HepG2 (cell line): ENCODE results near the gene NIP7. TPM values are rescaled to one million over a fixed set of nuclear protein-coding genes. Genes with fewer than 3 reads are reported as not detected.
A peak's percentile ranks its signal among the peaks of the same experiment; 100 is the strongest.

Source experiments
- ARID3A ChIP-seq: IDR thresholded peaks from 2 replicates; pipeline ENCODE4 v1.6.1; 2012; ENCODE audit warnings: low read depth, low read length, improper control_type of control experiment
- ASH2L ChIP-seq: fragments of 300-600, 200-600 bp; sonication (generic); IDR thresholded peaks from 2 replicates; pipeline ENCODE4 v1.7.0; 2017; ENCODE audit warnings: low read depth, mild to moderate bottlenecking, moderate library complexity, mixed read lengths, low read length; ENCODE audit not compliant: insufficient read length
- FOSL2 ChIP-seq: sonication (generic); formaldehyde crosslinking; IDR thresholded peaks from 2 replicates; pipeline ENCODE4 v1.4.0; 2020; ENCODE audit warnings: missing genetic modification reagents
- FOXO4 ChIP-seq: sonication (generic); formaldehyde crosslinking; conservative IDR thresholded peaks from 2 replicates; pipeline ENCODE4 v1.8.1; 2023; ENCODE audit warnings: missing genetic modification reagents
- HNF4A ChIP-seq: sonication (generic); formaldehyde crosslinking; IDR thresholded peaks from 2 replicates; pipeline ENCODE4 v1.4.0; 2020; ENCODE audit warnings: missing genetic modification reagents
- KMT2A ChIP-seq: sonication (generic); formaldehyde crosslinking; IDR thresholded peaks from 2 replicates; pipeline ENCODE4 v1.4.0; 2020; ENCODE audit warnings: missing genetic modification reagents
- POLR2AphosphoS2 ChIP-seq: IDR thresholded peaks from 2 replicates; pipeline ENCODE4 v1.6.1; 2011; ENCODE audit warnings: low read depth, low read length, improper control_type of control experiment
- RCOR2 ChIP-seq: IDR thresholded peaks from 2 replicates; pipeline ENCODE4 v1.6.1; 2016; ENCODE audit warnings: missing biosample characterization, missing genetic modification reagents
- RELA ChIP-seq: sonication (generic); formaldehyde crosslinking; IDR thresholded peaks from 2 replicates; pipeline ENCODE4 v1.4.0; 2020; ENCODE audit warnings: missing genetic modification reagents
- SALL1 ChIP-seq: sonication (generic); formaldehyde crosslinking; IDR thresholded peaks from 2 replicates; pipeline ENCODE4 v1.8.0; 2022; ENCODE audit warnings: mild to moderate bottlenecking, missing genetic modification reagents
- SAP130 ChIP-seq: IDR thresholded peaks from 2 replicates; pipeline ENCODE4 v1.6.1; 2016; ENCODE audit warnings: low read depth
- TP53 ChIP-seq: sonication (generic); formaldehyde crosslinking; conservative IDR thresholded peaks from 2 replicates; pipeline ENCODE4 v1.4.0; 2020; ENCODE audit warnings: missing genetic modification reagents
- ZNF33B ChIP-seq: sonication (generic); formaldehyde crosslinking; IDR thresholded peaks from 2 replicates; pipeline ENCODE4 v1.5.1; 2020; ENCODE audit warnings: mild to moderate bottlenecking, missing genetic modification reagents
- ZNF616 ChIP-seq: sonication (generic); formaldehyde crosslinking; IDR thresholded peaks from 2 replicates; pipeline ENCODE4 v1.5.0; 2020; ENCODE audit warnings: low read depth, mild to moderate bottlenecking, missing genetic modification reagents
- polyA plus RNA-seq, 8 experiments: library from polyadenylated mRNA; depleted of rRNA in 3 of 8; stranded (reverse) in 7 of 8; unstranded in 1 of 8; fragments of >200 nt; fragmentation: Illumina TruSeq in 4 of 8; extraction: Trizol in 4 of 8; gene quantifications; 2 replicates each; pipeline versions ENCODE4 v1.2.1 to v1.2.3, GENCODE V29; 2011 to 2016; ENCODE audit warnings: low read depth in 4 of 8, missing spikeins in 1 of 8, mixed read lengths in 1 of 8; ENCODE audit not compliant: insufficient read depth in 1 of 8
- total RNA-seq, 5 experiments: library from RNA; depleted of rRNA; stranded (reverse); fragments of >200 nt; fragmentation: Illumina TruSeq; extraction: Trizol; gene quantifications; 2 replicates each; pipeline ENCODE4 v1.2.3, GENCODE V29; 2016; ENCODE audit warnings: low read depth in 1 of 5
- TF ChIP-seq, protein P1 (sequence below), 2 experiments: sonication (generic) in 1 of 2; formaldehyde crosslinking in 1 of 2; IDR thresholded peaks; 2 replicates each; pipeline versions ENCODE4 v1.4.0 to v1.6.1; 2016 to 2020; ENCODE audit warnings: borderline replicate concordance in 1 of 2, low read depth in 1 of 2, mild to moderate bottlenecking in 1 of 2, missing genetic modification reagents in 1 of 2
- TF ChIP-seq, protein P2 (sequence below): sonication (generic); formaldehyde crosslinking; IDR thresholded peaks from 2 replicates; pipeline ENCODE4 v1.5.0; 2020; ENCODE audit warnings: mild to moderate bottlenecking, low read depth, missing genetic modification reagents, borderline replicate concordance
- TF ChIP-seq, protein P3 (sequence below): sonication (generic); formaldehyde crosslinking; IDR thresholded peaks from 2 replicates; pipeline ENCODE4 v1.8.1; 2022; ENCODE audit warnings: low read depth, mild to moderate bottlenecking, missing genetic modification reagents

The NIP7 gene
- total and polyA plus RNA-seq, 2 of the 13 experiments (the other 11 are each of a cell fraction or from before 2014, with no cell fraction given): 15.3 to 114 TPM

GRCh38 chr16:69378036-69378435, 38.5 kb downstream of the NIP7 start (continued):
- TF ChIP-seq FOXO4 (CRISPR knock-in tag) (no peak), TP53 (CRISPR knock-in tag) (no peak), ZNF616 (CRISPR knock-in tag) (no peak), POLR2AphosphoS2 (no peak), KMT2A (peak; percentile 59; the same call in 1 of the 2 replicates), SAP130 (CRISPR knock-in tag) (peak; percentile 49), FOSL2 (CRISPR knock-in tag) (no peak), SALL1 (CRISPR knock-in tag) (peak; percentile 36; the same call in 1 of the 2 replicates), HNF4A (CRISPR knock-in tag) (peak; percentile 78), RELA (CRISPR knock-in tag) (no peak), RCOR2 (CRISPR knock-in tag) (peak; percentile 48; the same call in 1 of the 2 replicates), ASH2L (peak; percentile 33), ARID3A (0 out of 2 replicates have a peak, but pooled peaks have one; percentile 29), ZNF33B (no peak)
- TF ChIP-seq, protein P1, sequence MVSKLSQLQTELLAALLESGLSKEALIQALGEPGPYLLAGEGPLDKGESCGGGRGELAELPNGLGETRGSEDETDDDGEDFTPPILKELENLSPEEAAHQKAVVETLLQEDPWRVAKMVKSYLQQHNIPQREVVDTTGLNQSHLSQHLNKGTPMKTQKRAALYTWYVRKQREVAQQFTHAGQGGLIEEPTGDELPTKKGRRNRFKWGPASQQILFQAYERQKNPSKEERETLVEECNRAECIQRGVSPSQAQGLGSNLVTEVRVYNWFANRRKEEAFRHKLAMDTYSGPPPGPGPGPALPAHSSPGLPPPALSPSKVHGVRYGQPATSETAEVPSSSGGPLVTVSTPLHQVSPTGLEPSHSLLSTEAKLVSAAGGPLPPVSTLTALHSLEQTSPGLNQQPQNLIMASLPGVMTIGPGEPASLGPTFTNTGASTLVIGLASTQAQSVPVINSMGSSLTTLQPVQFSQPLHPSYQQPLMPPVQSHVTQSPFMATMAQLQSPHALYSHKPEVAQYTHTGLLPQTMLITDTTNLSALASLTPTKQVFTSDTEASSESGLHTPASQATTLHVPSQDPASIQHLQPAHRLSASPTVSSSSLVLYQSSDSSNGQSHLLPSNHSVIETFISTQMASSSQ (IDR thresholded peaks at IDR 0.05; ENCODE audit: low read depth): no peak
- TF ChIP-seq, protein P1 (CRISPR knock-in tag; IDR thresholded peaks at IDR 0.05; ENCODE audit: borderline replicate concordance): no peak
- TF ChIP-seq, protein P2, sequence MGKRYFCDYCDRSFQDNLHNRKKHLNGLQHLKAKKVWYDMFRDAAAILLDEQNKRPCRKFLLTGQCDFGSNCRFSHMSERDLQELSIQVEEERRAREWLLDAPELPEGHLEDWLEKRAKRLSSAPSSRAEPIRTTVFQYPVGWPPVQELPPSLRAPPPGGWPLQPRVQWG: no peak
- TF ChIP-seq, protein P3, sequence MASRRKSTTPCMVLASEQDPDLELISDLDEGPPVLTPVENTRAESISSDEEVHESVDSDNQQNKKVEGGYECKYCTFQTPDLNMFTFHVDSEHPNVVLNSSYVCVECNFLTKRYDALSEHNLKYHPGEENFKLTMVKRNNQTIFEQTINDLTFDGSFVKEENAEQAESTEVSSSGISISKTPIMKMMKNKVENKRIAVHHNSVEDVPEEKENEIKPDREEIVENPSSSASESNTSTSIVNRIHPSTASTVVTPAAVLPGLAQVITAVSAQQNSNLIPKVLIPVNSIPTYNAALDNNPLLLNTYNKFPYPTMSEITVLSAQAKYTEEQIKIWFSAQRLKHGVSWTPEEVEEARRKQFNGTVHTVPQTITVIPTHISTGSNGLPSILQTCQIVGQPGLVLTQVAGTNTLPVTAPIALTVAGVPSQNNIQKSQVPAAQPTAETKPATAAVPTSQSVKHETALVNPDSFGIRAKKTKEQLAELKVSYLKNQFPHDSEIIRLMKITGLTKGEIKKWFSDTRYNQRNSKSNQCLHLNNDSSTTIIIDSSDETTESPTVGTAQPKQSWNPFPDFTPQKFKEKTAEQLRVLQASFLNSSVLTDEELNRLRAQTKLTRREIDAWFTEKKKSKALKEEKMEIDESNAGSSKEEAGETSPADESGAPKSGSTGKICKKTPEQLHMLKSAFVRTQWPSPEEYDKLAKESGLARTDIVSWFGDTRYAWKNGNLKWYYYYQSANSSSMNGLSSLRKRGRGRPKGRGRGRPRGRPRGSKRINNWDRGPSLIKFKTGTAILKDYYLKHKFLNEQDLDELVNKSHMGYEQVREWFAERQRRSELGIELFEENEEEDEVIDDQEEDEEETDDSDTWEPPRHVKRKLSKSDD: no peak
